Measurements from ENCODE around the gene RPN2.

DNA sequence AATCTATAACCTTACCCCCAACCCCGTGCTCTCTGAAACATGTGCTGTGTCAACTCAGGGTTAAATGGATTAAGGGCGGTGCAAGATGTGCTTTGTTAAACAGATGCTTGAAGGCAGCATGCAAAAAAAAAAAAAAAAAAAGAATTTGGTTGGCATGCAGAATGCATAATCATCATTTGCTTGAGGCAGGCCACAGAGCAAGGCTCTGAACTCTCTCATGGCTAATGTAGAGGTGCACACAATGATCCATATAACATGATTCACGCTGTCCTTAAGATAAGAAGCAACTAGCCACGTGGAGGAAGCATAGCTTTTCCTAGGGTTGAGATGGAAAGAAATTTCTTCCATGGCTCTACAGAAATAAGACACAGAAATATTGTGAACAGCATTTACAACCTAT, 27.6 kb upstream of the RPN2 start:
- TF ChIP-seq BHLHE40 (IDR thresholded peaks at IDR 0.05; ENCODE audit: low read length) (no peak), TRIM24 (CRISPR knock-in tag; IDR thresholded peaks at IDR 0.05) (no peak), ZNF670 (CRISPR knock-in tag; IDR thresholded peaks at IDR 0.05; ENCODE audit: borderline replicate concordance) (no peak), JUN (CRISPR knock-in tag; IDR thresholded peaks at IDR 0.05) (no peak), FOXP1 (IDR thresholded peaks at IDR 0.05) (no peak), FOXP1 (CRISPR knock-in tag; IDR thresholded peaks at IDR 0.05) (no peak), POLR2A (IDR thresholded peaks at IDR 0.05; ENCODE audit: insufficient read depth in 1 of 2, low read depth in 2 of 2, low read length in 2 of 2) (no peak), ZNF850 (CRISPR knock-in tag; conservative IDR thresholded peaks at IDR 0.05) (no peak), ZNF274 (CRISPR knock-in tag; IDR thresholded peaks at IDR 0.05) (no peak)
- TF ChIP-seq, protein P1, sequence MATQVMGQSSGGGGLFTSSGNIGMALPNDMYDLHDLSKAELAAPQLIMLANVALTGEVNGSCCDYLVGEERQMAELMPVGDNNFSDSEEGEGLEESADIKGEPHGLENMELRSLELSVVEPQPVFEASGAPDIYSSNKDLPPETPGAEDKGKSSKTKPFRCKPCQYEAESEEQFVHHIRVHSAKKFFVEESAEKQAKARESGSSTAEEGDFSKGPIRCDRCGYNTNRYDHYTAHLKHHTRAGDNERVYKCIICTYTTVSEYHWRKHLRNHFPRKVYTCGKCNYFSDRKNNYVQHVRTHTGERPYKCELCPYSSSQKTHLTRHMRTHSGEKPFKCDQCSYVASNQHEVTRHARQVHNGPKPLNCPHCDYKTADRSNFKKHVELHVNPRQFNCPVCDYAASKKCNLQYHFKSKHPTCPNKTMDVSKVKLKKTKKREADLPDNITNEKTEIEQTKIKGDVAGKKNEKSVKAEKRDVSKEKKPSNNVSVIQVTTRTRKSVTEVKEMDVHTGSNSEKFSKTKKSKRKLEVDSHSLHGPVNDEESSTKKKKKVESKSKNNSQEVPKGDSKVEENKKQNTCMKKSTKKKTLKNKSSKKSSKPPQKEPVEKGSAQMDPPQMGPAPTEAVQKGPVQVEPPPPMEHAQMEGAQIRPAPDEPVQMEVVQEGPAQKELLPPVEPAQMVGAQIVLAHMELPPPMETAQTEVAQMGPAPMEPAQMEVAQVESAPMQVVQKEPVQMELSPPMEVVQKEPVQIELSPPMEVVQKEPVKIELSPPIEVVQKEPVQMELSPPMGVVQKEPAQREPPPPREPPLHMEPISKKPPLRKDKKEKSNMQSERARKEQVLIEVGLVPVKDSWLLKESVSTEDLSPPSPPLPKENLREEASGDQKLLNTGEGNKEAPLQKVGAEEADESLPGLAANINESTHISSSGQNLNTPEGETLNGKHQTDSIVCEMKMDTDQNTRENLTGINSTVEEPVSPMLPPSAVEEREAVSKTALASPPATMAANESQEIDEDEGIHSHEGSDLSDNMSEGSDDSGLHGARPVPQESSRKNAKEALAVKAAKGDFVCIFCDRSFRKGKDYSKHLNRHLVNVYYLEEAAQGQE (IDR thresholded peaks at IDR 0.05; ENCODE audit: borderline replicate concordance in 1 of 2, low read depth in 1 of 2, low read length in 2 of 2) = no peak
- TF ChIP-seq, protein P2, sequence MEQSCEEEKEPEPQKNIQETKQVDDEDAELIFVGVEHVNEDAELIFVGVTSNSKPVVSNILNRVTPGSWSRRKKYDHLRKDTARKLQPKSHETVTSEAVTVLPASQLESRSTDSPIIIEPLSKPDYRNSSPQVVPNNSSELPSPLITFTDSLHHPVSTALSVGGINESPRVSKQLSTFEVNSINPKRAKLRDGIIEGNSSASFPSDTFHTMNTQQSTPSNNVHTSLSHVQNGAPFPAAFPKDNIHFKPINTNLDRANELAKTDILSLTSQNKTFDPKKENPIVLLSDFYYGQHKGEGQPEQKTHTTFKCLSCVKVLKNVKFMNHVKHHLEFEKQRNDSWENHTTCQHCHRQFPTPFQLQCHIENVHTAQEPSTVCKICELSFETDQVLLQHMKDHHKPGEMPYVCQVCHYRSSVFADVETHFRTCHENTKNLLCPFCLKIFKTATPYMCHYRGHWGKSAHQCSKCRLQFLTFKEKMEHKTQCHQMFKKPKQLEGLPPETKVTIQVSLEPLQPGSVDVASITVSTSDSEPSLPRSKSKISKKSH (CRISPR knock-in tag; IDR thresholded peaks at IDR 0.05; ENCODE audit: borderline replicate concordance) = no peak
- TF ChIP-seq, protein P3, sequence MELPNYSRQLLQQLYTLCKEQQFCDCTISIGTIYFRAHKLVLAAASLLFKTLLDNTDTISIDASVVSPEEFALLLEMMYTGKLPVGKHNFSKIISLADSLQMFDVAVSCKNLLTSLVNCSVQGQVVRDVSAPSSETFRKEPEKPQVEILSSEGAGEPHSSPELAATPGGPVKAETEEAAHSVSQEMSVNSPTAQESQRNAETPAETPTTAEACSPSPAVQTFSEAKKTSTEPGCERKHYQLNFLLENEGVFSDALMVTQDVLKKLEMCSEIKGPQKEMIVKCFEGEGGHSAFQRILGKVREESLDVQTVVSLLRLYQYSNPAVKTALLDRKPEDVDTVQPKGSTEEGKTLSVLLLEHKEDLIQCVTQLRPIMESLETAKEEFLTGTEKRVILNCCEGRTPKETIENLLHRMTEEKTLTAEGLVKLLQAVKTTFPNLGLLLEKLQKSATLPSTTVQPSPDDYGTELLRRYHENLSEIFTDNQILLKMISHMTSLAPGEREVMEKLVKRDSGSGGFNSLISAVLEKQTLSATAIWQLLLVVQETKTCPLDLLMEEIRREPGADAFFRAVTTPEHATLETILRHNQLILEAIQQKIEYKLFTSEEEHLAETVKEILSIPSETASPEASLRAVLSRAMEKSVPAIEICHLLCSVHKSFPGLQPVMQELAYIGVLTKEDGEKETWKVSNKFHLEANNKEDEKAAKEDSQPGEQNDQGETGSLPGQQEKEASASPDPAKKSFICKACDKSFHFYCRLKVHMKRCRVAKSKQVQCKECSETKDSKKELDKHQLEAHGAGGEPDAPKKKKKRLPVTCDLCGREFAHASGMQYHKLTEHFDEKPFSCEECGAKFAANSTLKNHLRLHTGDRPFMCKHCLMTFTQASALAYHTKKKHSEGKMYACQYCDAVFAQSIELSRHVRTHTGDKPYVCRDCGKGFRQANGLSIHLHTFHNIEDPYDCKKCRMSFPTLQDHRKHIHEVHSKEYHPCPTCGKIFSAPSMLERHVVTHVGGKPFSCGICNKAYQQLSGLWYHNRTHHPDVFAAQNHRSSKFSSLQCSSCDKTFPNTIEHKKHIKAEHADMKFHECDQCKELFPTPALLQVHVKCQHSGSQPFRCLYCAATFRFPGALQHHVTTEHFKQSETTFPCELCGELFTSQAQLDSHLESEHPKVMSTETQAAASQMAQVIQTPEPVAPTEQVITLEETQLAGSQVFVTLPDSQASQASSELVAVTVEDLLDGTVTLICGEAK (IDR thresholded peaks at IDR 0.05) = no peak
- TF ChIP-seq, protein P3 (CRISPR knock-in tag; IDR thresholded peaks at IDR 0.05) = no peak
- TF ChIP-seq, protein P4, sequence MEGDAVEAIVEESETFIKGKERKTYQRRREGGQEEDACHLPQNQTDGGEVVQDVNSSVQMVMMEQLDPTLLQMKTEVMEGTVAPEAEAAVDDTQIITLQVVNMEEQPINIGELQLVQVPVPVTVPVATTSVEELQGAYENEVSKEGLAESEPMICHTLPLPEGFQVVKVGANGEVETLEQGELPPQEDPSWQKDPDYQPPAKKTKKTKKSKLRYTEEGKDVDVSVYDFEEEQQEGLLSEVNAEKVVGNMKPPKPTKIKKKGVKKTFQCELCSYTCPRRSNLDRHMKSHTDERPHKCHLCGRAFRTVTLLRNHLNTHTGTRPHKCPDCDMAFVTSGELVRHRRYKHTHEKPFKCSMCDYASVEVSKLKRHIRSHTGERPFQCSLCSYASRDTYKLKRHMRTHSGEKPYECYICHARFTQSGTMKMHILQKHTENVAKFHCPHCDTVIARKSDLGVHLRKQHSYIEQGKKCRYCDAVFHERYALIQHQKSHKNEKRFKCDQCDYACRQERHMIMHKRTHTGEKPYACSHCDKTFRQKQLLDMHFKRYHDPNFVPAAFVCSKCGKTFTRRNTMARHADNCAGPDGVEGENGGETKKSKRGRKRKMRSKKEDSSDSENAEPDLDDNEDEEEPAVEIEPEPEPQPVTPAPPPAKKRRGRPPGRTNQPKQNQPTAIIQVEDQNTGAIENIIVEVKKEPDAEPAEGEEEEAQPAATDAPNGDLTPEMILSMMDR (CRISPR knock-in tag; IDR thresholded peaks at IDR 0.05) = no peak
- TF ChIP-seq, protein P5, sequence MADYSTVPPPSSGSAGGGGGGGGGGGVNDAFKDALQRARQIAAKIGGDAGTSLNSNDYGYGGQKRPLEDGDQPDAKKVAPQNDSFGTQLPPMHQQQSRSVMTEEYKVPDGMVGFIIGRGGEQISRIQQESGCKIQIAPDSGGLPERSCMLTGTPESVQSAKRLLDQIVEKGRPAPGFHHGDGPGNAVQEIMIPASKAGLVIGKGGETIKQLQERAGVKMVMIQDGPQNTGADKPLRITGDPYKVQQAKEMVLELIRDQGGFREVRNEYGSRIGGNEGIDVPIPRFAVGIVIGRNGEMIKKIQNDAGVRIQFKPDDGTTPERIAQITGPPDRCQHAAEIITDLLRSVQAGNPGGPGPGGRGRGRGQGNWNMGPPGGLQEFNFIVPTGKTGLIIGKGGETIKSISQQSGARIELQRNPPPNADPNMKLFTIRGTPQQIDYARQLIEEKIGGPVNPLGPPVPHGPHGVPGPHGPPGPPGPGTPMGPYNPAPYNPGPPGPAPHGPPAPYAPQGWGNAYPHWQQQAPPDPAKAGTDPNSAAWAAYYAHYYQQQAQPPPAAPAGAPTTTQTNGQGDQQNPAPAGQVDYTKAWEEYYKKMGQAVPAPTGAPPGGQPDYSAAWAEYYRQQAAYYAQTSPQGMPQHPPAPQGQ (CRISPR knock-in tag; IDR thresholded peaks at IDR 0.05; ENCODE audit: borderline replicate concordance) = no peak
- TF ChIP-seq, protein P6, sequence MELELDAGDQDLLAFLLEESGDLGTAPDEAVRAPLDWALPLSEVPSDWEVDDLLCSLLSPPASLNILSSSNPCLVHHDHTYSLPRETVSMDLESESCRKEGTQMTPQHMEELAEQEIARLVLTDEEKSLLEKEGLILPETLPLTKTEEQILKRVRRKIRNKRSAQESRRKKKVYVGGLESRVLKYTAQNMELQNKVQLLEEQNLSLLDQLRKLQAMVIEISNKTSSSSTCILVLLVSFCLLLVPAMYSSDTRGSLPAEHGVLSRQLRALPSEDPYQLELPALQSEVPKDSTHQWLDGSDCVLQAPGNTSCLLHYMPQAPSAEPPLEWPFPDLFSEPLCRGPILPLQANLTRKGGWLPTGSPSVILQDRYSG (CRISPR knock-in tag; IDR thresholded peaks at IDR 0.05) = no peak

Measured in HepG2 (cell line).